Calu3 (cell line): ENCODE measurements around the gene MACROH2A2. TPM values are rescaled to one million over a fixed set of nuclear protein-coding genes. Genes with fewer than 3 reads are reported as not detected.

Experiments used
- BruUV-seq: library from RNA; stranded (reverse); fragments of 400-500 nt; replicated peaks from 2 replicates; lab custom pipeline; 2021; lab: Mats Ljungman, UMichigan
- CTCF ChIA-PET: fragments of 300-600 bp; sonication (Branson Sonifier 250); formaldehyde crosslinking; loops from one replicate; lab custom pipeline; 2022; ENCODE audit warnings: antibody characterized with exemption; lab: Charles Lee
- DNase-seq: peaks from one replicate; pipeline ENCODE4 v3.0.0; 2022
- H3K27ac Mint-ChIP-seq: one replicate; pipeline ENCODE4 v1.8.0; 2022; ENCODE audit warnings: mixed read lengths; ENCODE audit not compliant: unreplicated experiment
- H3K27me3 Mint-ChIP-seq: one replicate; pipeline ENCODE4 v1.8.0; 2022; ENCODE audit warnings: mixed read lengths; ENCODE audit not compliant: unreplicated experiment
- H3K36me3 Mint-ChIP-seq: one replicate; pipeline ENCODE4 v1.8.0; 2022; ENCODE audit warnings: mild to moderate bottlenecking, moderate library complexity, mixed read lengths; ENCODE audit not compliant: insufficient read depth, unreplicated experiment
- H3K4me1 Mint-ChIP-seq: one replicate; pipeline ENCODE4 v1.8.0; 2022; ENCODE audit warnings: mild to moderate bottlenecking, low read depth, mixed read lengths; ENCODE audit not compliant: unreplicated experiment
- H3K4me3 Mint-ChIP-seq: one replicate; pipeline ENCODE4 v1.8.0; 2022; ENCODE audit warnings: mild to moderate bottlenecking, low read depth, moderate library complexity, mixed read lengths; ENCODE audit not compliant: unreplicated experiment
- H3K9me3 Mint-ChIP-seq: one replicate; pipeline ENCODE4 v1.8.0; 2022; ENCODE audit warnings: low read depth, mixed read lengths; ENCODE audit not compliant: unreplicated experiment
- intact Hi-C: fragments of 100-400 bp; cut with micrococcal nuclease; formaldehyde crosslinking; loops from one replicate; pipeline ENCODE4 v1.10.0; 2022; ENCODE audit not compliant: unreplicated experiment
- total RNA-seq: library from RNA; stranded (reverse); gene quantifications from 2 replicates; pipeline ENCODE4 v1.2.3, GENCODE V29; 2022
- TF ChIP-seq, protein P1 (sequence below): fragments of 200-600 bp; IDR thresholded peaks from one replicate; pipeline ENCODE4 v1.8.0; 2022; ENCODE audit warnings: antibody characterized with exemption; ENCODE audit not compliant: unreplicated experiment

Gene MACROH2A2
- total RNA-seq, 1 experiment from 2014 or later = 24.5 TPM

DNA sequence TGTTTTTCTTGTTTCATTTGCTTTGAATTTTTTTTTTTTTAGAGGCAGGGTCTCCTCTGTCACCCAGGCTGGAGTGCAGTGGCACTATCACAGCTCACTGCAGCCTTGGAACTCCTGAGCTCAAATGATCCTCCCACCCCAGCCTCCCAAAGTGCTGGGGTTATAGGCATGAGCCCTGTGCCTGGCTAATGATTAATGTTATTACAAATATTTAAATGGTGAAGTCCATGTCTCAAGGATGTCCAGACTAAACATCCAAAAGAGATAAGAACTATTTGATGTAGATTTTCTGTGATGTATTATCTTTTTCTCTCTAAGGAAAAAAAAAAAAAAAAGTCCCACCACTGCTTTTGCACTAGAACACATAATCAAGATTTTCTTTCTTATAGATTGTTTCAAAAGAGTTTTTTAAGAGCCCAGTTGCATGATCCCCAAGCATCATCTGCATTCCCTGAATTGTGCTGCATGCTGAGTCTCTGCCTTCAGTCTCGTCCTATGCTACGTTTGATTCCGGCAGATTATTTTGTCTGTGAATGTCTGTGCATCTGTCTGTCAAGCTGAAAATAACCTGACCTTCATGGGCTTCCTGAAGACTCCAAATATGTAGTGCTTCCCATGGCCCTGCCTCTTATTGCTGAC is 33.4 kb downstream of the MACROH2A2 start:
- CTCF ChIA-PET = no interaction called here
- Mint-ChIP-seq H3K27ac (no peak overlapping the region), H3K27me3 (peaks cover 13% of the 10 kb centered on the region)

DNA sequence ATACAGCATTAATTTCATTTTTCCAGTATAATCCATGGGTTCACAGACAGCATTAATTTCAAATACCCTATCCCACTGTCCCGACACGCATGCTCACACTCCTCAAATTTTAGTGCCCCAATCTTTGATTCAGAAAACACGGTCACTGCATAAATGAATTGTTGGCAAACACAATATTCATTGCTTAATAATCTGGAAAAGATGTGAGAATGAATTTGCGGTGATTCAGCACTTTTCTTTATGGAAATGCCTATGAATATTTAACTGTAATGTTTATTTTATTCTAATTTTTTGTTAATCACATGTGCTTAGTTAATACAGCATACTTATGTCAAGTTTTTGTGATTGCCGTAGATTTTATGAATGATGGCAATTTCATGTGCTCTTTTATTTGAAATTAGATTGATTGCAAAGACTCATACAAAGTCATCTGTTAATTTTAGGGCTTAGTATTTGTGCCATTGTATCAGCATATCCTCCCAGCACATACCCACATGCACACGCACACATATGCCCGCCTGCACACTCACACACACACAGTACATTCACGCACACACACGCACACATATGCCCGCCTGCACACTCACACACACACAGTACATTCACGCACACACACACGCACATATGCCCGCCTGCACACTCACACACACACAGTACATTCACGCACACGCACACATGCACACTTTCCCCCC is 35.1 kb downstream of the MACROH2A2 start:
- TF ChIP-seq, protein P1, sequence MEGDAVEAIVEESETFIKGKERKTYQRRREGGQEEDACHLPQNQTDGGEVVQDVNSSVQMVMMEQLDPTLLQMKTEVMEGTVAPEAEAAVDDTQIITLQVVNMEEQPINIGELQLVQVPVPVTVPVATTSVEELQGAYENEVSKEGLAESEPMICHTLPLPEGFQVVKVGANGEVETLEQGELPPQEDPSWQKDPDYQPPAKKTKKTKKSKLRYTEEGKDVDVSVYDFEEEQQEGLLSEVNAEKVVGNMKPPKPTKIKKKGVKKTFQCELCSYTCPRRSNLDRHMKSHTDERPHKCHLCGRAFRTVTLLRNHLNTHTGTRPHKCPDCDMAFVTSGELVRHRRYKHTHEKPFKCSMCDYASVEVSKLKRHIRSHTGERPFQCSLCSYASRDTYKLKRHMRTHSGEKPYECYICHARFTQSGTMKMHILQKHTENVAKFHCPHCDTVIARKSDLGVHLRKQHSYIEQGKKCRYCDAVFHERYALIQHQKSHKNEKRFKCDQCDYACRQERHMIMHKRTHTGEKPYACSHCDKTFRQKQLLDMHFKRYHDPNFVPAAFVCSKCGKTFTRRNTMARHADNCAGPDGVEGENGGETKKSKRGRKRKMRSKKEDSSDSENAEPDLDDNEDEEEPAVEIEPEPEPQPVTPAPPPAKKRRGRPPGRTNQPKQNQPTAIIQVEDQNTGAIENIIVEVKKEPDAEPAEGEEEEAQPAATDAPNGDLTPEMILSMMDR = no peak
- Mint-ChIP-seq H3K27ac (no peak overlapping the region), H3K27me3 (peaks cover 13% of the 10 kb centered on the region), H3K36me3 (peaks cover 5% of the 10 kb centered on the region), H3K4me3 (no peak overlapping the region), H3K4me1 (peaks cover 38% of the 10 kb centered on the region), H3K9me3 (no peaks in the 10 kb centered on the region)
- BruUV-seq = no TSS peak
- CTCF ChIA-PET = interaction anchor here (0.6 kb wide), 1 partner anchor 294 kb away, joined by 3 read pairs; no protein-coding TSS in a partner anchor
- intact Hi-C loops = no loop called here
- DNase-seq = no peak

More for the DNA sequence above, 33.4 kb downstream of the MACROH2A2 start:
- Mint-ChIP-seq H3K4me3 (no peak overlapping the region), H3K4me1 (peaks cover 21% of the 10 kb centered on the region), H3K36me3 (no peaks in the 10 kb centered on the region), H3K9me3 (no peaks in the 10 kb centered on the region)
- DNase-seq = no peak
- no TSS peak for BruUV-seq
- TF ChIP-seq, protein P1 = no peak
- intact Hi-C loops = no loop called here

DNA sequence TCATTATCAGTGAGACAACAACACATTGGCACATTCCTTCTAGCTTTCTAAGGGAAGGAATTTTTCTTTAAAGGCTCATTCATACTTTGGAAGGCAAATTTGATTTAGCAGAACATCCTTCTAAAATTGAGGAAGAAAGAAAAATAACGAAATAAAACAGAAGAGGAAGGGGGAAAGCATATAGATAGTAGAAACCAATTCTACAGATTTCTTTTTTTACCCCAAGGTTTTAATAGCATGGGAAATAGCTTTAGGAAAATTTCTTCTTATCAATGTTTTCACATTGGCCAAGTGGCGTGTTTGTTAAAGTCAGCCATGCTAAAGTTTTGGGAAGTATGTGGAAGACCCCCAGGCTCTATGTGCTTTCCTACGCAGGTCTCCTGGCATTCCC is 35.7 kb downstream of the MACROH2A2 start:
- no peak overlapping the region for H3K4me3 Mint-ChIP-seq
- no peak for DNase-seq
- peaks cover 38% of the 10 kb centered on the region for H3K4me1 Mint-ChIP-seq
- TF ChIP-seq, protein P1 = no peak
- no TSS peak for BruUV-seq
- peaks cover 5% of the 10 kb centered on the region for H3K36me3 Mint-ChIP-seq
- H3K9me3 Mint-ChIP-seq = no peaks in the 10 kb centered on the region
- H3K27ac Mint-ChIP-seq = no peak overlapping the region
- intact Hi-C loops = no loop called here
- H3K27me3 Mint-ChIP-seq = peaks cover 13% of the 10 kb centered on the region
- CTCF ChIA-PET = interaction anchor here (0.6 kb wide), 1 partner anchor 294 kb away, joined by 3 read pairs; no protein-coding TSS in a partner anchor

DNA sequence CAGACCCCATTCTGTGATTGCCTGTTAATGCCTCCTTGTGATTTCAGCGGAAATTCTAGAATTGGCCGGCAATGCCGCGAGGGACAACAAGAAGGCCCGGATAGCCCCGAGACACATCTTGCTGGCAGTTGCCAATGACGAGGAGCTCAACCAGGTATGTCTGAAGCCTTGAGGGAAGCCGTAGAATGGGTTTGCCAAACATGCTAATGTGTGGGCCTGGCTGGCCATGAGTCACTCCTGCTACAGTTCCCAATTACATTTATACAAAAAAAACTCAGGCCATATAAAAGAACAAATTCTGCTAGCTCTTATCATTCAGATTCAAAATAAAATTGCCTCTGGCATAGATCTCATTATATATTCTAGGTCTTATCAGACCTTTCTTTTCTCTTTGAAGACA is 37.4 kb downstream of the MACROH2A2 start:
- CTCF ChIA-PET = interaction anchor here (1.1 to 1.2 kb wide), 2 partner anchors 10 to 25 kb away, joined by 3 read pairs; no protein-coding TSS in a partner anchor
- no peak overlapping the region for H3K4me3 Mint-ChIP-seq

More for the DNA sequence above, 37.4 kb downstream of the MACROH2A2 start:
- no peak for DNase-seq
- BruUV-seq = no TSS peak
- intact Hi-C loops = no loop called here
- Mint-ChIP-seq H3K27me3 (peaks cover 5% of the 10 kb centered on the region), H3K27ac (no peak overlapping the region), H3K4me1 (peaks cover 38% of the 10 kb centered on the region), H3K36me3 (peaks cover 5% of the 10 kb centered on the region), H3K9me3 (no peaks in the 10 kb centered on the region)
- TF ChIP-seq, protein P1 = no peak
